HepG2 (cell line): ENCODE data around the gene ESYT2. TPM values are rescaled to one million over a fixed set of nuclear protein-coding genes. Genes with fewer than 3 reads are reported as not detected.
A peak's percentile ranks its signal among the peaks of the same experiment; 100 is the strongest.

Experiments
- FLYWCH1 ChIP-seq: sonication (generic); formaldehyde crosslinking; IDR thresholded peaks from 2 replicates; pipeline ENCODE4 v1.8.1; 2023; ENCODE audit warnings: mild to moderate bottlenecking, missing genetic modification reagents
- HNF4G ChIP-seq, 2 experiments: sonication (generic) in 1 of 2; formaldehyde crosslinking in 1 of 2; IDR thresholded peaks; 2 replicates each; pipeline versions ENCODE4 v1.4.0 to v1.6.1; 2011 to 2020; ENCODE audit warnings: borderline replicate concordance in 2 of 2, low read depth in 2 of 2, mild to moderate bottlenecking in 2 of 2, low read length in 1 of 2, missing genetic modification reagents in 1 of 2, moderate library complexity in 1 of 2
- MIXL1 ChIP-seq: IDR thresholded peaks from 2 replicates; pipeline ENCODE4 v1.6.1; 2016
- MXI1 ChIP-seq: IDR thresholded peaks from 3 replicates; pipeline ENCODE4 v1.6.1; 2012; ENCODE audit warnings: low read depth, low read length, inconsistent platforms, borderline replicate concordance
- RXRB ChIP-seq: IDR thresholded peaks from 2 replicates; pipeline ENCODE4 v1.6.1; 2016; ENCODE audit warnings: borderline replicate concordance, missing genetic modification reagents, missing compliant biosample characterization
- SMYD3 ChIP-seq: sonication (generic); formaldehyde crosslinking; IDR thresholded peaks from 2 replicates; pipeline ENCODE4 v1.8.1; 2023; ENCODE audit warnings: mild to moderate bottlenecking, missing genetic modification reagents
- ZFP36 ChIP-seq: fragments of 150-350 bp; IDR thresholded peaks from 2 replicates; pipeline ENCODE4 v1.6.1; 2018; ENCODE audit warnings: borderline replicate concordance, low read length, low read depth; ENCODE audit not compliant: partially characterized antibody
- ZMYM4 ChIP-seq: sonication (generic); formaldehyde crosslinking; IDR thresholded peaks from 2 replicates; pipeline ENCODE4 v1.8.1; 2023; ENCODE audit warnings: mild to moderate bottlenecking, missing genetic modification reagents
- ZNF124 ChIP-seq: sonication (generic); formaldehyde crosslinking; IDR thresholded peaks from 2 replicates; pipeline ENCODE4 v1.4.0; 2020; ENCODE audit warnings: missing genetic modification reagents
- ZNF331 ChIP-seq: sonication (generic); formaldehyde crosslinking; IDR thresholded peaks from 2 replicates; pipeline ENCODE4 v1.4.0; 2020; ENCODE audit warnings: missing genetic modification reagents
- ZNF33B ChIP-seq: sonication (generic); formaldehyde crosslinking; IDR thresholded peaks from 2 replicates; pipeline ENCODE4 v1.5.1; 2020; ENCODE audit warnings: mild to moderate bottlenecking, missing genetic modification reagents
- ZNF549 ChIP-seq: sonication (generic); formaldehyde crosslinking; IDR thresholded peaks from 2 replicates; pipeline ENCODE4 v1.5.0; 2020; ENCODE audit warnings: missing genetic modification reagents
- ZNF629 ChIP-seq: sonication (generic); formaldehyde crosslinking; conservative IDR thresholded peaks from 2 replicates; pipeline ENCODE4 v1.5.0; 2020; ENCODE audit warnings: missing genetic modification reagents
- ZNF724P ChIP-seq: sonication (generic); formaldehyde crosslinking; IDR thresholded peaks from 2 replicates; pipeline ENCODE4 v1.8.0; 2022; ENCODE audit warnings: missing genetic modification reagents, borderline replicate concordance
- ZNF879 ChIP-seq: sonication (generic); formaldehyde crosslinking; IDR thresholded peaks from 2 replicates; pipeline ENCODE4 v1.8.1; 2023; ENCODE audit warnings: missing genetic modification reagents
- polyA plus RNA-seq, 8 experiments: library from polyadenylated mRNA; depleted of rRNA in 3 of 8; stranded (reverse) in 7 of 8; unstranded in 1 of 8; fragments of >200 nt; fragmentation: Illumina TruSeq in 4 of 8; extraction: Trizol in 4 of 8; gene quantifications; 2 replicates each; pipeline versions ENCODE4 v1.2.1 to v1.2.3, GENCODE V29; 2011 to 2016; ENCODE audit warnings: low read depth in 4 of 8, missing spikeins in 1 of 8, mixed read lengths in 1 of 8; ENCODE audit not compliant: insufficient read depth in 1 of 8
- total RNA-seq, 5 experiments: library from RNA; depleted of rRNA; stranded (reverse); fragments of >200 nt; fragmentation: Illumina TruSeq; extraction: Trizol; gene quantifications; 2 replicates each; pipeline ENCODE4 v1.2.3, GENCODE V29; 2016; ENCODE audit warnings: low read depth in 1 of 5
- TF ChIP-seq, protein P1 (sequence below): IDR thresholded peaks from 2 replicates; pipeline ENCODE4 v1.6.1; 2016
- TF ChIP-seq, protein P2 (sequence below): sonication (generic); formaldehyde crosslinking; IDR thresholded peaks from 2 replicates; pipeline ENCODE4 v1.9.0; 2021; ENCODE audit warnings: missing genetic modification reagents, mild to moderate bottlenecking, borderline replicate concordance
- TF ChIP-seq, protein P3 (sequence below): sonication (generic); formaldehyde crosslinking; IDR thresholded peaks from 2 replicates; pipeline ENCODE4 v1.4.0; 2020; ENCODE audit warnings: low read depth, mild to moderate bottlenecking, missing genetic modification reagents
- TF ChIP-seq, protein P4 (sequence below): sonication (generic); formaldehyde crosslinking; IDR thresholded peaks from 2 replicates; pipeline ENCODE4; 2020; ENCODE audit warnings: missing genetic modification reagents, mild to moderate bottlenecking, borderline replicate concordance
- TF ChIP-seq, protein P5 (sequence below): sonication (generic); formaldehyde crosslinking; IDR thresholded peaks from 2 replicates; pipeline ENCODE4 v1.5.0; 2020; ENCODE audit warnings: missing genetic modification reagents

ESYT2 gene
- total and polyA plus RNA-seq, 2 of the 13 experiments (the other 11 are each of a cell fraction or from before 2014, with no cell fraction given), result 28.5 to 37.3 TPM

DNA sequence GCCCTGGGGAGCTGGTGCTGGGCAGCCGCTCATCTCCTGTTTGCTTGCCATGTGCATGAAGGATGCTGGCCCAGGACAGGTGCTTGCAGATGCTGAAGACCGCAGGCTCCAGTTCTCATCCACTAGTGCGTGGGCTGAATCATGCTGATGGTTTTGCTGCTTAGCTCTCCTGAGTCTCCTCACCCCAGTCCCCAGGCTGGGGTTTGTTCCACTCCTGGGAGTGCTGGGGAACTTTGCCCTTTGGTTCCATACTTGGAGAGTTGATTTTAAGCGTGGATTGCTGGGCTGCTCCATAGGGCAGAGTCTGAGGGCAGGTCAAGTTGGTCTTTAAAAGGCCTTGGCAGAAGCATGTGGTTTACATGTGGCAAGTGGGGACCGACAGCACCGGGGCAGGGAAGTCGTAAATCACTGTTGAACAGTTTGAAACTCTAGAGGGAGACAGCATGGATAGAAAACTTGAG, 36.2 kb upstream of the ESYT2 start (continued):
- TF ChIP-seq, protein P1, sequence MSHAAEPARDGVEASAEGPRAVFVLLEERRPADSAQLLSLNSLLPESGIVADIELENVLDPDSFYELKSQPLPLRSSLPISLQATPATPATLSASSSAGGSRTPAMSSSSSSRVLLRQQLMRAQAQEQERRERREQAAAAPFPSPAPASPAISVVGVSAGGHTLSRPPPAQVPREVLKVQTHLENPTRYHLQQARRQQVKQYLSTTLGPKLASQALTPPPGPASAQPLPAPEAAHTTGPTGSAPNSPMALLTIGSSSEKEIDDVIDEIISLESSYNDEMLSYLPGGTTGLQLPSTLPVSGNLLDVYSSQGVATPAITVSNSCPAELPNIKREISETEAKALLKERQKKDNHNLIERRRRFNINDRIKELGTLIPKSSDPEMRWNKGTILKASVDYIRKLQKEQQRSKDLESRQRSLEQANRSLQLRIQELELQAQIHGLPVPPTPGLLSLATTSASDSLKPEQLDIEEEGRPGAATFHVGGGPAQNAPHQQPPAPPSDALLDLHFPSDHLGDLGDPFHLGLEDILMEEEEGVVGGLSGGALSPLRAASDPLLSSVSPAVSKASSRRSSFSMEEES (CRISPR knock-in tag), result peak; percentile 39
- 0 out of 2 replicates have a peak, but pooled peaks have one; percentile 39 for TF ChIP-seq MIXL1
- TF ChIP-seq, protein P2, sequence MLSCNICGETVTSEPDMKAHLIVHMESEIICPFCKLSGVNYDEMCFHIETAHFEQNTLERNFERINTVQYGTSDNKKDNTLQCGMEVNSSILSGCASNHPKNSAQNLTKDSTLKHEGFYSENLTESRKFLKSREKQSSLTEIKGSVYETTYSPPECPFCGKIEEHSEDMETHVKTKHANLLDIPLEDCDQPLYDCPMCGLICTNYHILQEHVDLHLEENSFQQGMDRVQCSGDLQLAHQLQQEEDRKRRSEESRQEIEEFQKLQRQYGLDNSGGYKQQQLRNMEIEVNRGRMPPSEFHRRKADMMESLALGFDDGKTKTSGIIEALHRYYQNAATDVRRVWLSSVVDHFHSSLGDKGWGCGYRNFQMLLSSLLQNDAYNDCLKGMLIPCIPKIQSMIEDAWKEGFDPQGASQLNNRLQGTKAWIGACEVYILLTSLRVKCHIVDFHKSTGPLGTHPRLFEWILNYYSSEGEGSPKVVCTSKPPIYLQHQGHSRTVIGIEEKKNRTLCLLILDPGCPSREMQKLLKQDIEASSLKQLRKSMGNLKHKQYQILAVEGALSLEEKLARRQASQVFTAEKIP (CRISPR knock-in tag), result no peak
- TF ChIP-seq SMYD3 (CRISPR knock-in tag), result 0 out of 2 replicates have a peak, but pooled peaks have one; percentile 75
- peak; percentile 63 for TF ChIP-seq ZMYM4 (CRISPR knock-in tag)
- TF ChIP-seq ZNF879 (CRISPR knock-in tag), result 0 out of 2 replicates have a peak, but pooled peaks have one; percentile 46
- TF ChIP-seq ZNF331 (CRISPR knock-in tag), result peak; percentile 50; the same call in 1 of the 2 replicates
- TF ChIP-seq ZNF124 (CRISPR knock-in tag), result no peak
- TF ChIP-seq MXI1, result peak; percentile 78; the same call in 1 of the 3 replicates
- TF ChIP-seq, protein P3, sequence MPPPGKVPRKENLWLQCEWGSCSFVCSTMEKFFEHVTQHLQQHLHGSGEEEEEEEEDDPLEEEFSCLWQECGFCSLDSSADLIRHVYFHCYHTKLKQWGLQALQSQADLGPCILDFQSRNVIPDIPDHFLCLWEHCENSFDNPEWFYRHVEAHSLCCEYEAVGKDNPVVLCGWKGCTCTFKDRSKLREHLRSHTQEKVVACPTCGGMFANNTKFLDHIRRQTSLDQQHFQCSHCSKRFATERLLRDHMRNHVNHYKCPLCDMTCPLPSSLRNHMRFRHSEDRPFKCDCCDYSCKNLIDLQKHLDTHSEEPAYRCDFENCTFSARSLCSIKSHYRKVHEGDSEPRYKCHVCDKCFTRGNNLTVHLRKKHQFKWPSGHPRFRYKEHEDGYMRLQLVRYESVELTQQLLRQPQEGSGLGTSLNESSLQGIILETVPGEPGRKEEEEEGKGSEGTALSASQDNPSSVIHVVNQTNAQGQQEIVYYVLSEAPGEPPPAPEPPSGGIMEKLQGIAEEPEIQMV (CRISPR knock-in tag), result 0 out of 2 replicates have a peak, but pooled peaks have one; percentile 71
- TF ChIP-seq ZNF629 (CRISPR knock-in tag), result no peak
- no peak for TF ChIP-seq ZFP36
- 0 out of 2 replicates have a peak, but pooled peaks have one; percentile 21 for TF ChIP-seq ZNF33B (CRISPR knock-in tag)
- TF ChIP-seq, protein P4, sequence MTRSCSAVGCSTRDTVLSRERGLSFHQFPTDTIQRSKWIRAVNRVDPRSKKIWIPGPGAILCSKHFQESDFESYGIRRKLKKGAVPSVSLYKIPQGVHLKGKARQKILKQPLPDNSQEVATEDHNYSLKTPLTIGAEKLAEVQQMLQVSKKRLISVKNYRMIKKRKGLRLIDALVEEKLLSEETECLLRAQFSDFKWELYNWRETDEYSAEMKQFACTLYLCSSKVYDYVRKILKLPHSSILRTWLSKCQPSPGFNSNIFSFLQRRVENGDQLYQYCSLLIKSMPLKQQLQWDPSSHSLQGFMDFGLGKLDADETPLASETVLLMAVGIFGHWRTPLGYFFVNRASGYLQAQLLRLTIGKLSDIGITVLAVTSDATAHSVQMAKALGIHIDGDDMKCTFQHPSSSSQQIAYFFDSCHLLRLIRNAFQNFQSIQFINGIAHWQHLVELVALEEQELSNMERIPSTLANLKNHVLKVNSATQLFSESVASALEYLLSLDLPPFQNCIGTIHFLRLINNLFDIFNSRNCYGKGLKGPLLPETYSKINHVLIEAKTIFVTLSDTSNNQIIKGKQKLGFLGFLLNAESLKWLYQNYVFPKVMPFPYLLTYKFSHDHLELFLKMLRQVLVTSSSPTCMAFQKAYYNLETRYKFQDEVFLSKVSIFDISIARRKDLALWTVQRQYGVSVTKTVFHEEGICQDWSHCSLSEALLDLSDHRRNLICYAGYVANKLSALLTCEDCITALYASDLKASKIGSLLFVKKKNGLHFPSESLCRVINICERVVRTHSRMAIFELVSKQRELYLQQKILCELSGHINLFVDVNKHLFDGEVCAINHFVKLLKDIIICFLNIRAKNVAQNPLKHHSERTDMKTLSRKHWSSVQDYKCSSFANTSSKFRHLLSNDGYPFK, result 0 out of 2 replicates have a peak, but pooled peaks have one; percentile 22
- TF ChIP-seq, protein P5, sequence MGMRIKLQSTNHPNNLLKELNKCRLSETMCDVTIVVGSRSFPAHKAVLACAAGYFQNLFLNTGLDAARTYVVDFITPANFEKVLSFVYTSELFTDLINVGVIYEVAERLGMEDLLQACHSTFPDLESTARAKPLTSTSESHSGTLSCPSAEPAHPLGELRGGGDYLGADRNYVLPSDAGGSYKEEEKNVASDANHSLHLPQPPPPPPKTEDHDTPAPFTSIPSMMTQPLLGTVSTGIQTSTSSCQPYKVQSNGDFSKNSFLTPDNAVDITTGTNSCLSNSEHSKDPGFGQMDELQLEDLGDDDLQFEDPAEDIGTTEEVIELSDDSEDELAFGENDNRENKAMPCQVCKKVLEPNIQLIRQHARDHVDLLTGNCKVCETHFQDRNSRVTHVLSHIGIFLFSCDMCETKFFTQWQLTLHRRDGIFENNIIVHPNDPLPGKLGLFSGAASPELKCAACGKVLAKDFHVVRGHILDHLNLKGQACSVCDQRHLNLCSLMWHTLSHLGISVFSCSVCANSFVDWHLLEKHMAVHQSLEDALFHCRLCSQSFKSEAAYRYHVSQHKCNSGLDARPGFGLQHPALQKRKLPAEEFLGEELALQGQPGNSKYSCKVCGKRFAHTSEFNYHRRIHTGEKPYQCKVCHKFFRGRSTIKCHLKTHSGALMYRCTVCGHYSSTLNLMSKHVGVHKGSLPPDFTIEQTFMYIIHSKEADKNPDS (CRISPR knock-in tag), result no peak
- 0 out of 2 replicates have a peak, but pooled peaks have one; percentile 59 for TF ChIP-seq ZNF724P (CRISPR knock-in tag)
- TF ChIP-seq FLYWCH1 (CRISPR knock-in tag), result peak; percentile 66; the same call in 1 of the 2 replicates
- peak; percentile 60 for TF ChIP-seq RXRB (CRISPR knock-in tag)
- peak; percentile 79 for TF ChIP-seq HNF4G (IDR thresholded peaks at IDR 0.05; ENCODE audit: borderline replicate concordance, low read depth, low read length)
- peak; percentile 66; the same call in 1 of the 2 replicates for TF ChIP-seq HNF4G (CRISPR knock-in tag; IDR thresholded peaks at IDR 0.05; ENCODE audit: borderline replicate concordance, low read depth)
- no peak for TF ChIP-seq ZNF549
